K562 (cell line): ENCODE results near the gene SOWAHD. TPM values are rescaled to one million over a fixed set of nuclear protein-coding genes. Genes with fewer than 3 reads are reported as not detected.

Source experiments
- ATAC-seq: fragments of 200-7000 bp; cut with Tn5 transposase; 3 replicates; pipeline ENCODE4 v1.9.1; 2020; ENCODE audit warnings: moderate library complexity
- BruUV-seq: library from RNA; stranded (reverse); fragments of 400-500 nt; replicated peaks from 2 replicates; lab custom pipeline; 2021; lab: Mats Ljungman, UMichigan
- CTCF ChIA-PET: fragments of 300-600 bp; formaldehyde crosslinking; extraction: SDS; loops from one replicate; lab custom pipeline; 2021; ENCODE audit warnings: low intra/inter-chr PET ratio; lab: Yijun Ruan, JAX
- POLR2A ChIA-PET: fragments of 300-600, 350-650 bp; sonication (Branson Sonifier 250); formaldehyde crosslinking; extraction: SDS; loops from one replicate; lab custom pipeline; 2021; ENCODE audit warnings: antibody characterized with exemption, inconsistent platforms; lab: Yijun Ruan, JAX
- DNase-seq, 4 experiments: peaks; one replicate each; pipeline versions ENCODE4 v3.0.0 to v3.0.0-alpha.2; 2011 to 2018; ENCODE audit warnings: low spot score in 3 of 4, mixed read lengths in 3 of 4; ENCODE audit errors: extremely low read depth in 1 of 4
- FAIRE-seq: peaks from 2 replicates; lab custom pipeline; 2011; peaks lifted over from hg19 to GRCh38; lab: Jason Lieb, UNC
- H2AFZ ChIP-seq: 2 replicates; pipeline ENCODE4 v1.6.0; 2011; ENCODE audit warnings: low read depth, low read length, control low read depth, inconsistent platforms
- H3K27ac ChIP-seq: fragments of 200-600 bp; 3 replicates; pipeline ENCODE4 v1.8.0; 2011; ENCODE audit warnings: low read depth, mild to moderate bottlenecking, control low read depth, inconsistent platforms, low read length, moderate library complexity, mixed read lengths; ENCODE audit errors: extremely low read depth
- H3K27me3 ChIP-seq, 2 experiments: fragments of 300-600 bp in 1 of 2; 2 replicates in 1 of 2; 3 replicates in 1 of 2; pipeline versions ENCODE4 v1.6.0 to v1.8.0; 2011; ENCODE audit warnings: inconsistent platforms in 2 of 2, low read length in 2 of 2, mild to moderate bottlenecking in 1 of 2, mixed read lengths in 1 of 2, moderate library complexity in 1 of 2; ENCODE audit not compliant: control insufficient read depth in 2 of 2, insufficient read depth in 2 of 2
- H3K36me3 ChIP-seq: fragments of 300-600 bp; 3 replicates; pipeline ENCODE4 v1.8.0; 2011; ENCODE audit warnings: mild to moderate bottlenecking, low read length, inconsistent platforms; ENCODE audit not compliant: control insufficient read depth, insufficient read depth
- H3K4me1 ChIP-seq, 2 experiments: fragments of 200-600 bp in 1 of 2; replicated peaks in 1 of 2; 2 replicates in 1 of 2; 3 replicates in 1 of 2; pipeline versions ENCODE4 v1.5.1 to v1.8.0; 2011; ENCODE audit warnings: inconsistent platforms in 2 of 2, low read length in 2 of 2, mild to moderate bottlenecking in 1 of 2, mixed read lengths in 1 of 2, moderate library complexity in 1 of 2; ENCODE audit not compliant: control insufficient read depth in 2 of 2, insufficient read depth in 2 of 2
- H3K4me2 ChIP-seq: 2 replicates; pipeline ENCODE4 v1.6.1; 2011; ENCODE audit warnings: low read length, control low read depth, inconsistent platforms, mixed read lengths; ENCODE audit not compliant: insufficient read depth
- H3K4me3 ChIP-seq: fragments of 200-600 bp; sonication (generic), shearing (Covaris generic); 2 replicates; pipeline ENCODE4 v1.5.1; 2016; ENCODE audit warnings: control low read depth, inconsistent platforms
- H3K79me2 ChIP-seq: fragments of 200-600 bp; 3 replicates; pipeline ENCODE4 v1.8.0; 2011; ENCODE audit warnings: low read length, inconsistent platforms; ENCODE audit not compliant: control insufficient read depth, insufficient read depth
- H3K9ac ChIP-seq, 2 experiments: 2 replicates each; pipeline versions ENCODE4 v1.6.0 to v1.6.1; 2011; ENCODE audit warnings: low read depth in 2 of 2, low read length in 2 of 2, control low read depth in 1 of 2, inconsistent platforms in 1 of 2, mild to moderate bottlenecking in 1 of 2, mixed read lengths in 1 of 2; ENCODE audit not compliant: insufficient read depth in 1 of 2
- H3K9me1 ChIP-seq: one replicate; pipeline ENCODE4 v1.6.0; 2011; ENCODE audit warnings: inconsistent platforms, mild to moderate bottlenecking, low read length, moderate library complexity; ENCODE audit not compliant: control insufficient read depth, insufficient read depth
- H3K9me3 ChIP-seq: replicated peaks from 2 replicates; pipeline ENCODE4 v1.5.1; 2011; ENCODE audit warnings: low read depth, low read length, inconsistent platforms; ENCODE audit not compliant: control insufficient read depth, insufficient read depth
- H4K20me1 ChIP-seq: replicated peaks from 2 replicates; pipeline ENCODE4 v1.6.1; 2011; ENCODE audit warnings: low read length, inconsistent platforms, mixed read lengths; ENCODE audit not compliant: control insufficient read depth, insufficient read depth
- ATF4 ChIP-seq: fragments of 450-650 bp; formaldehyde crosslinking; IDR thresholded peaks from 2 replicates; pipeline ENCODE4 v1.4.0; 2022; ENCODE audit warnings: mild to moderate bottlenecking, moderate library complexity
- CREB5 ChIP-seq: fragments of 250-450 bp; sonication (Bioruptor Pico); IDR thresholded peaks from 2 replicates; pipeline ENCODE4 v1.5.0; 2020; ENCODE audit warnings: mild to moderate bottlenecking
- HDAC1 ChIP-seq, 2 experiments: fragments of 450-650 bp; IDR thresholded peaks; 2 replicates each; pipeline ENCODE4 v1.6.1; 2016 to 2017; ENCODE audit warnings: inconsistent platforms in 1 of 2, mild to moderate bottlenecking in 1 of 2, moderate library complexity in 1 of 2
- IFI16 ChIP-seq: fragments of 250-450 bp; sonication (Bioruptor Pico); IDR thresholded peaks from 2 replicates; pipeline ENCODE4 v2.1.2; 2022; ENCODE audit warnings: mild to moderate bottlenecking, inconsistent platforms
- MCM5 ChIP-seq: fragments of 450-650 bp; IDR thresholded peaks from 2 replicates; pipeline ENCODE4 v1.6.1; 2016; ENCODE audit warnings: low read depth
- PCBP1 ChIP-seq: fragments of 200-400 bp; formaldehyde crosslinking; IDR thresholded peaks from 2 replicates; pipeline ENCODE4 v1.6.1; 2018; ENCODE audit warnings: mild to moderate bottlenecking, low read depth, low read length; ENCODE audit not compliant: poor library complexity, severe bottlenecking
- SUPT5H ChIP-seq: fragments of 450-650 bp; IDR thresholded peaks from 2 replicates; pipeline ENCODE4 v1.6.1; 2016
- ZBTB33 ChIP-seq: sonication (generic); formaldehyde crosslinking; IDR thresholded peaks from 2 replicates; pipeline ENCODE4 v1.8.1; 2023; ENCODE audit warnings: mild to moderate bottlenecking, missing genetic modification reagents
- ZNF780A ChIP-seq: fragments of 250-450 bp; sonication (Bioruptor Pico); IDR thresholded peaks from 2 replicates; pipeline ENCODE4 v1.5.0; 2021; ENCODE audit warnings: mild to moderate bottlenecking
- WGBS: fragments of 100-300 bp; shearing (Covaris generic); methylation state at CpG from one replicate; pipeline ENCODE4 v1.1.6; 2016; ENCODE audit warnings: low coverage, mixed read lengths; ENCODE audit not compliant: insufficient coverage; ENCODE audit errors: missing lambda C conversion rate; 5-methylcytosine and 5-hydroxymethylcytosine counted together
- in situ Hi-C: fragments of 300-500 bp; cut with MboI; formaldehyde crosslinking; loops from 4 replicates; pipeline ENCODE4 v1.15.0; 2018; ENCODE audit warnings: inconsistent platforms, mixed read lengths
- intact Hi-C: fragments of 100-400 bp; cut with micrococcal nuclease; formaldehyde crosslinking; loops from 2 replicates; pipeline ENCODE4 v1.14.2; 2022
- polyA plus RNA-seq, 8 experiments: library from polyadenylated mRNA; depleted of rRNA in 4 of 8; stranded (reverse) in 5 of 8; unstranded in 3 of 8; fragments of >200 nt; fragmentation: Nextera tagmentation in 2 of 8; fragmentation: Illumina TruSeq in 1 of 8; extraction: Ambion mirVana in 2 of 8; extraction: Trizol in 1 of 8; gene quantifications; 2 replicates each; pipeline versions ENCODE4 v1.2.1 to v1.2.3, GENCODE V29; 2011 to 2014; ENCODE audit warnings: inconsistent platforms in 1 of 8, missing spikeins in 1 of 8
- total RNA-seq, 7 experiments: library from RNA; depleted of rRNA in 6 of 7; stranded (reverse); fragments of >200 nt in 6 of 7; fragmentation: Illumina TruSeq in 2 of 7; extraction: Trizol in 2 of 7; gene quantifications; 2 replicates each; pipeline versions ENCODE4 v1.2.1 to v1.2.3, GENCODE V29; 2011 to 2021; ENCODE audit warnings: low replicate concordance in 1 of 7

Gene SOWAHD
- total and polyA plus RNA-seq, 9 of the 15 experiments (the other 6 are each of a cell fraction or from before 2014, with no cell fraction given): 0.13 to 0.29 TPM; not detected in 7

- POLR2A ChIA-PET: interaction anchor here (1.0 kb wide), 1 partner anchor 33 kb away, joined by 4 read pairs; the partner anchor contains the start of gene RPL39
- intact Hi-C loops: no loop called here
- in situ Hi-C loops: no loop called here
- TF ChIP-seq ATF4 (CRISPR knock-in tag): no peak
- TF ChIP-seq HDAC1 (IDR thresholded peaks at IDR 0.05): no peak
- TF ChIP-seq IFI16 (CRISPR knock-in tag): no peak
- no peak for TF ChIP-seq ZNF780A
- TF ChIP-seq SUPT5H: no peak
- no peak for TF ChIP-seq CREB5
- TF ChIP-seq MCM5: no peak
- TF ChIP-seq PCBP1: no peak
- TF ChIP-seq ZBTB33 (CRISPR knock-in tag): peak; percentile 85
- TF ChIP-seq, all 486 proteins: peak for 1
- no TSS peak for BruUV-seq
- Histone ChIP-seq H3K9me3 (no peaks in the 10 kb centered on the region), H3K9ac (no peak overlapping the region; a peak in 1 of 4 replicates), H3K36me3 (no peaks in the 10 kb centered on the region), H3K27me3 (no peaks in the 10 kb centered on the region), H4K20me1 (no peaks in the 10 kb centered on the region; the same call in 1 of the 2 replicates), H3K79me2 (no peaks in the 10 kb centered on the region), H3K27ac (no peak overlapping the region), H3K9me1 (no peaks in the 10 kb centered on the region), H3K4me1 (peaks cover 0 to 24% of the 10 kb centered on the region in 2 experiments; a peak in 3 of 5 replicates), H2AFZ (no peak overlapping the region), H3K4me3 (no peak overlapping the region), H3K4me2 (no peak overlapping the region)
- WGBS: 88% methylated on average over 10 of the region's 44 CpGs
- ATAC-seq (no peak), FAIRE-seq (no peak), DNase-seq (no peak)
- CTCF ChIA-PET: interaction anchor here (0.6 to 0.9 kb wide), 2 partner anchors 31 to 32 kb away, joined by 3 to 6 read pairs; partner anchors contain the start of gene RPL39
Observed at GRCh38 chrX:119759248-119759766, 919 bp downstream of the SOWAHD start.
